ENCODE data around the gene CFAP92.

DNA sequence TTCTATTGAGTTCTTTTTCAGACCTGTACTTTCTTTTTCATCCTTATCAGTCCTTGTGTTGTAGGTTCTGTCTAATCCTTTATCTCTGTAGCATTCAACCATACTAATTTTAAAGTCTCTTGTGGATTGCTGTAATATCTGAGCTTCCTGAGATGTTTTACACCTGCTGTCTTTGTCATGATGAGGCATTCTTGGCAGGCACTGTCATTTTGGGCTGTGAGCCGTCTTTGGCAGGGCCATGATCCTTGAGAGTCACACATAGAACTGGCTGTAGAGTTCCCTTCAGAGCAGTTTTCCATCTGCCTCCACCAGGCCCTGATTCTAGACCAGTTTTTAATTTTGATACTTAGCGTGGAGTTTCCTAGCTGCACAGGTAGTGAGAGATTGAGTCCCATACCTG lies 13.9 kb upstream of the CFAP92 start:
- TF ChIP-seq REST (IDR thresholded peaks at IDR 0.05; ENCODE audit: insufficient read depth in 1 of 2, low read depth in 2 of 2, low read length in 2 of 2) = no peak
- no peak for TF ChIP-seq SIN3A (IDR thresholded peaks at IDR 0.05; ENCODE audit: borderline replicate concordance, insufficient read depth, low read length)
- TF ChIP-seq POLR2AphosphoS5 (IDR thresholded peaks at IDR 0.05; ENCODE audit: low read depth, low read length) = no peak
- TF ChIP-seq TAF1 (IDR thresholded peaks at IDR 0.05; ENCODE audit: borderline replicate concordance, insufficient read depth, low read length) = no peak

Measured in PFSK-1 (cell line).